Measurements from ENCODE around the gene TMEM190.

DNA sequence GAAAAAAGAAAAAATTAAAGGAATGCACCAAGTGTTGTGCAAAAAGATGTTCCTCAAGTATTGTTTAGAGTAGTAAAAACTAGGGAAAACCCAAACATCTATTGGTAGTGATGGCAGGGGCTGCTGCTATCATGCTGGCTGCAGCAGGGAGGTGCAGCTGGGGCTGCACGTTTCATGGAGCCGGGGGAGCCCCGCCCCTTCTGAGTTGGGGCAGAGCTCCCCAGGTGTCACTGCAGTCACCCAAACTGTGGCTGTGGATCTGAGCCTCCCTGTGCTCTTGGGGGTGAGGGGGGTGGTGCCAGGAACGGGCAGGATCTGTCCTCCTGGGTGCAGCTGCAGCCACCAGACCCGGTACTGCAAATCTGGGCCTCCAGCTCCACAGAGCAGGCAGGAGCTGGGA is 42.5 kb downstream of the TMEM190 start:
- TF ChIP-seq EZH2 (IDR thresholded peaks at IDR 0.05; ENCODE audit: borderline replicate concordance, low read length) = no peak
- TF ChIP-seq, protein P1, sequence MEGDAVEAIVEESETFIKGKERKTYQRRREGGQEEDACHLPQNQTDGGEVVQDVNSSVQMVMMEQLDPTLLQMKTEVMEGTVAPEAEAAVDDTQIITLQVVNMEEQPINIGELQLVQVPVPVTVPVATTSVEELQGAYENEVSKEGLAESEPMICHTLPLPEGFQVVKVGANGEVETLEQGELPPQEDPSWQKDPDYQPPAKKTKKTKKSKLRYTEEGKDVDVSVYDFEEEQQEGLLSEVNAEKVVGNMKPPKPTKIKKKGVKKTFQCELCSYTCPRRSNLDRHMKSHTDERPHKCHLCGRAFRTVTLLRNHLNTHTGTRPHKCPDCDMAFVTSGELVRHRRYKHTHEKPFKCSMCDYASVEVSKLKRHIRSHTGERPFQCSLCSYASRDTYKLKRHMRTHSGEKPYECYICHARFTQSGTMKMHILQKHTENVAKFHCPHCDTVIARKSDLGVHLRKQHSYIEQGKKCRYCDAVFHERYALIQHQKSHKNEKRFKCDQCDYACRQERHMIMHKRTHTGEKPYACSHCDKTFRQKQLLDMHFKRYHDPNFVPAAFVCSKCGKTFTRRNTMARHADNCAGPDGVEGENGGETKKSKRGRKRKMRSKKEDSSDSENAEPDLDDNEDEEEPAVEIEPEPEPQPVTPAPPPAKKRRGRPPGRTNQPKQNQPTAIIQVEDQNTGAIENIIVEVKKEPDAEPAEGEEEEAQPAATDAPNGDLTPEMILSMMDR (conservative IDR thresholded peaks at IDR 0.05 in 1 of 2, IDR thresholded peaks at IDR 0.05 in 1 of 2; ENCODE audit: extremely low read depth in 1 of 2, insufficient read depth in 1 of 2, low read depth in 1 of 2, low read length in 2 of 2) = no peak
